Astrocyte (in vitro differentiated cells and primary cell): ENCODE data around the gene ANKRD40CL. TPM values are rescaled to one million over a fixed set of nuclear protein-coding genes. Genes with fewer than 3 reads are reported as not detected.

ENCODE experiments used
- DNase-seq: peaks from one replicate; pipeline ENCODE4 v3.0.0-alpha.2; 2010; ENCODE audit warnings: low read depth
- FAIRE-seq: peaks from 2 replicates; lab custom pipeline; 2011; peaks lifted over from hg19 to GRCh38; lab: Jason Lieb, UNC
- H2AFZ ChIP-seq: 2 replicates; pipeline ENCODE4 v1.6.0; 2012; ENCODE audit warnings: low read depth, low read length, inconsistent platforms
- H3K27ac ChIP-seq: 2 replicates; pipeline ENCODE4 v1.5.1; 2011; ENCODE audit warnings: low read depth, low read length, inconsistent platforms
- H3K27me3 ChIP-seq: 2 replicates; pipeline ENCODE4 v1.6.0; 2011; ENCODE audit warnings: low read length, inconsistent platforms; ENCODE audit not compliant: insufficient read depth
- H3K36me3 ChIP-seq: 2 replicates; pipeline ENCODE4 v1.5.1; 2011; ENCODE audit warnings: low read length, inconsistent platforms; ENCODE audit not compliant: insufficient read depth
- H3K4me1 ChIP-seq: 2 replicates; pipeline ENCODE4 v1.5.1; 2011; ENCODE audit warnings: low read length, inconsistent platforms; ENCODE audit not compliant: insufficient read depth
- H3K4me2 ChIP-seq: 2 replicates; pipeline ENCODE4 v1.6.0; 2012; ENCODE audit warnings: low read length, inconsistent platforms
- H3K4me3 ChIP-seq: 2 replicates; pipeline ENCODE4 v1.5.1; 2011; ENCODE audit warnings: low read depth, mild to moderate bottlenecking, low read length, inconsistent platforms; ENCODE audit not compliant: insufficient read depth
- H3K79me2 ChIP-seq: 2 replicates; pipeline ENCODE4 v1.6.0; 2012; ENCODE audit warnings: mild to moderate bottlenecking, low read length, inconsistent platforms; ENCODE audit not compliant: insufficient read depth
- H3K9ac ChIP-seq: 2 replicates; pipeline ENCODE4 v1.6.0; 2012; ENCODE audit warnings: mild to moderate bottlenecking, low read length, inconsistent platforms
- H3K9me3 ChIP-seq: 2 replicates; pipeline ENCODE4 v1.5.1; 2012; ENCODE audit warnings: low read depth, mild to moderate bottlenecking, low read length, inconsistent platforms; ENCODE audit not compliant: insufficient read depth
- H4K20me1 ChIP-seq: 2 replicates; pipeline ENCODE4 v1.6.0; 2012; ENCODE audit warnings: low read length, inconsistent platforms; ENCODE audit not compliant: insufficient read depth
- H3K27ac Mint-ChIP-seq: one replicate; pipeline ENCODE4 v1.8.0; 2021; ENCODE audit warnings: mild to moderate bottlenecking, mixed read lengths; ENCODE audit not compliant: unreplicated experiment
- H3K27me3 Mint-ChIP-seq: one replicate; pipeline ENCODE4 v1.8.0; 2021; ENCODE audit warnings: low read depth, mixed read lengths; ENCODE audit not compliant: unreplicated experiment
- H3K36me3 Mint-ChIP-seq: one replicate; pipeline ENCODE4 v1.8.0; 2021; ENCODE audit warnings: low read depth, mixed read lengths; ENCODE audit not compliant: unreplicated experiment
- H3K4me1 Mint-ChIP-seq: one replicate; pipeline ENCODE4 v1.8.0; 2021; ENCODE audit warnings: low read depth, mixed read lengths; ENCODE audit not compliant: unreplicated experiment
- H3K4me3 Mint-ChIP-seq: one replicate; pipeline ENCODE4 v1.8.0; 2021; ENCODE audit warnings: mild to moderate bottlenecking, moderate library complexity, mixed read lengths; ENCODE audit not compliant: unreplicated experiment
- H3K9me3 Mint-ChIP-seq: one replicate; pipeline ENCODE4 v1.8.0; 2021; ENCODE audit warnings: mild to moderate bottlenecking, mixed read lengths; ENCODE audit not compliant: unreplicated experiment
- CTCF ChIP-seq: IDR thresholded peaks from 2 replicates; pipeline ENCODE4 v1.5.1; 2011; ENCODE audit warnings: low read depth, mild to moderate bottlenecking, inconsistent platforms, low read length, moderate library complexity; ENCODE audit not compliant: insufficient read depth
- EZH2 ChIP-seq: IDR thresholded peaks from 2 replicates; pipeline ENCODE4 v1.6.1; 2012; ENCODE audit warnings: mild to moderate bottlenecking, low read length, inconsistent platforms; ENCODE audit not compliant: insufficient read depth
- total RNA-seq: library from RNA; stranded (reverse); gene quantifications from 2 replicates; pipeline ENCODE4 v1.2.1, GENCODE V29; 2021

Gene ANKRD40CL
- total RNA-seq, 1 donor from 2014 or later, result not detected

- TF ChIP-seq CTCF (no peak), EZH2 (no peak)
Measured at GRCh38 chr17:50785126-50785525, 17.8 kb upstream of the ANKRD40CL start.

GRCh38 chr17:50783905-50784304, 16.6 kb upstream of the ANKRD40CL start:
- H3K27ac ChIP-seq, result no peak overlapping the region
- Mint-ChIP-seq H3K27me3 (no peaks in the 10 kb centered on the region), H3K9me3 (no peaks in the 10 kb centered on the region), H3K4me3 (no peak overlapping the region), H3K4me1 (peaks cover 14% of the 10 kb centered on the region), H3K36me3 (no peaks in the 10 kb centered on the region), H3K27ac (no peak overlapping the region)
- DNase-seq (no peak), FAIRE-seq (no peak)
- H3K4me3 ChIP-seq, result no peak overlapping the region
- H4K20me1 ChIP-seq, result no peaks in the 10 kb centered on the region
- no peak overlapping the region for H3K9ac ChIP-seq
- TF ChIP-seq CTCF (no peak), EZH2 (no peak)
- peaks cover 2% of the 10 kb centered on the region for H3K27me3 ChIP-seq
- no peaks in the 10 kb centered on the region for H3K9me3 ChIP-seq
- H3K4me1 ChIP-seq, result peaks cover 3% of the 10 kb centered on the region
- H2AFZ ChIP-seq, result no peak overlapping the region
- no peaks in the 10 kb centered on the region for H3K79me2 ChIP-seq
- no peak overlapping the region for H3K4me2 ChIP-seq
- no peaks in the 10 kb centered on the region for H3K36me3 ChIP-seq

More at GRCh38 chr17:50785126-50785525, 17.8 kb upstream of the ANKRD40CL start:
- Mint-ChIP-seq H3K27ac (no peak overlapping the region), H3K4me1 (peaks cover 18% of the 10 kb centered on the region), H3K27me3 (no peaks in the 10 kb centered on the region), H3K4me3 (no peak overlapping the region), H3K36me3 (no peaks in the 10 kb centered on the region), H3K9me3 (no peaks in the 10 kb centered on the region)
- DNase-seq (no peak), FAIRE-seq (no peak)
- H3K36me3 ChIP-seq, result no peaks in the 10 kb centered on the region
- peaks cover 3% of the 10 kb centered on the region for H3K4me1 ChIP-seq
- no peak overlapping the region for H3K4me3 ChIP-seq
- no peak overlapping the region for H3K4me2 ChIP-seq
- no peaks in the 10 kb centered on the region for H3K9me3 ChIP-seq
- no peaks in the 10 kb centered on the region for H3K79me2 ChIP-seq
- no peak overlapping the region for H2AFZ ChIP-seq
- peaks cover 2% of the 10 kb centered on the region for H3K27me3 ChIP-seq
- H3K27ac ChIP-seq, result no peak overlapping the region
- no peak overlapping the region for H3K9ac ChIP-seq
- no peaks in the 10 kb centered on the region for H4K20me1 ChIP-seq

- H3K27ac Mint-ChIP-seq, result no peak overlapping the region
- H3K36me3 Mint-ChIP-seq, result no peaks in the 10 kb centered on the region
- no peak overlapping the region for H3K9ac ChIP-seq
- H3K9me3 Mint-ChIP-seq, result no peaks in the 10 kb centered on the region
- H3K27me3 Mint-ChIP-seq, result no peaks in the 10 kb centered on the region
- H3K79me2 ChIP-seq, result no peaks in the 10 kb centered on the region
- DNase-seq (peak; percentile 66), FAIRE-seq (no peak)
- no peaks in the 10 kb centered on the region for H3K9me3 ChIP-seq
- H3K36me3 ChIP-seq, result no peaks in the 10 kb centered on the region
- no peak overlapping the region for H3K27ac ChIP-seq
- H3K4me1 ChIP-seq, result peaks cover 3% of the 10 kb centered on the region
- no peaks in the 10 kb centered on the region for H4K20me1 ChIP-seq
- H2AFZ ChIP-seq, result no peak overlapping the region
- peaks cover 13% of the 10 kb centered on the region for H3K4me1 Mint-ChIP-seq
- TF ChIP-seq EZH2, result no peak
- peak; percentile 96 for TF ChIP-seq CTCF
- peaks cover 2% of the 10 kb centered on the region for H3K27me3 ChIP-seq
- no peak overlapping the region for H3K4me3 ChIP-seq
- H3K4me2 ChIP-seq, result no peak overlapping the region
- H3K4me3 Mint-ChIP-seq, result no peak overlapping the region
Measured at GRCh38 chr17:50783193-50783660, 15.9 kb upstream of the ANKRD40CL start.
